K562 (cell line): ENCODE data around the gene CCP110. TPM values are rescaled to one million over a fixed set of nuclear protein-coding genes. Genes with fewer than 3 reads are reported as not detected.

Source experiments
- ATAC-seq: fragments of 200-7000 bp; cut with Tn5 transposase; 3 replicates; pipeline ENCODE4 v1.9.1; 2020; ENCODE audit warnings: moderate library complexity
- BruUV-seq: library from RNA; stranded (reverse); fragments of 400-500 nt; replicated peaks from 2 replicates; lab custom pipeline; 2021; lab: Mats Ljungman, UMichigan
- CTCF ChIA-PET: fragments of 300-600 bp; formaldehyde crosslinking; extraction: SDS; loops from one replicate; lab custom pipeline; 2021; ENCODE audit warnings: low intra/inter-chr PET ratio; lab: Yijun Ruan, JAX
- POLR2A ChIA-PET: fragments of 300-600, 350-650 bp; sonication (Branson Sonifier 250); formaldehyde crosslinking; extraction: SDS; loops from one replicate; lab custom pipeline; 2021; ENCODE audit warnings: antibody characterized with exemption, inconsistent platforms; lab: Yijun Ruan, JAX
- DNase-seq, 4 experiments: peaks; one replicate each; pipeline versions ENCODE4 v3.0.0 to v3.0.0-alpha.2; 2011 to 2018; ENCODE audit warnings: low spot score in 3 of 4, mixed read lengths in 3 of 4; ENCODE audit errors: extremely low read depth in 1 of 4
- FAIRE-seq: peaks from 2 replicates; lab custom pipeline; 2011; peaks lifted over from hg19 to GRCh38; lab: Jason Lieb, UNC
- H2AFZ ChIP-seq: 2 replicates; pipeline ENCODE4 v1.6.0; 2011; ENCODE audit warnings: low read depth, low read length, control low read depth, inconsistent platforms
- H3K27ac ChIP-seq: fragments of 200-600 bp; 3 replicates; pipeline ENCODE4 v1.8.0; 2011; ENCODE audit warnings: low read depth, mild to moderate bottlenecking, control low read depth, inconsistent platforms, low read length, moderate library complexity, mixed read lengths; ENCODE audit errors: extremely low read depth
- H3K27me3 ChIP-seq, 2 experiments: fragments of 300-600 bp in 1 of 2; 2 replicates in 1 of 2; 3 replicates in 1 of 2; pipeline versions ENCODE4 v1.6.0 to v1.8.0; 2011; ENCODE audit warnings: inconsistent platforms in 2 of 2, low read length in 2 of 2, mild to moderate bottlenecking in 1 of 2, mixed read lengths in 1 of 2, moderate library complexity in 1 of 2; ENCODE audit not compliant: control insufficient read depth in 2 of 2, insufficient read depth in 2 of 2
- H3K36me3 ChIP-seq: fragments of 300-600 bp; 3 replicates; pipeline ENCODE4 v1.8.0; 2011; ENCODE audit warnings: mild to moderate bottlenecking, low read length, inconsistent platforms; ENCODE audit not compliant: control insufficient read depth, insufficient read depth
- H3K4me1 ChIP-seq, 2 experiments: fragments of 200-600 bp in 1 of 2; replicated peaks in 1 of 2; 2 replicates in 1 of 2; 3 replicates in 1 of 2; pipeline versions ENCODE4 v1.5.1 to v1.8.0; 2011; ENCODE audit warnings: inconsistent platforms in 2 of 2, low read length in 2 of 2, mild to moderate bottlenecking in 1 of 2, mixed read lengths in 1 of 2, moderate library complexity in 1 of 2; ENCODE audit not compliant: control insufficient read depth in 2 of 2, insufficient read depth in 2 of 2
- H3K4me2 ChIP-seq: 2 replicates; pipeline ENCODE4 v1.6.1; 2011; ENCODE audit warnings: low read length, control low read depth, inconsistent platforms, mixed read lengths; ENCODE audit not compliant: insufficient read depth
- H3K4me3 ChIP-seq: fragments of 200-600 bp; sonication (generic), shearing (Covaris generic); 2 replicates; pipeline ENCODE4 v1.5.1; 2016; ENCODE audit warnings: control low read depth, inconsistent platforms
- H3K79me2 ChIP-seq: fragments of 200-600 bp; 3 replicates; pipeline ENCODE4 v1.8.0; 2011; ENCODE audit warnings: low read length, inconsistent platforms; ENCODE audit not compliant: control insufficient read depth, insufficient read depth
- H3K9ac ChIP-seq, 2 experiments: 2 replicates each; pipeline versions ENCODE4 v1.6.0 to v1.6.1; 2011; ENCODE audit warnings: low read depth in 2 of 2, low read length in 2 of 2, control low read depth in 1 of 2, inconsistent platforms in 1 of 2, mild to moderate bottlenecking in 1 of 2, mixed read lengths in 1 of 2; ENCODE audit not compliant: insufficient read depth in 1 of 2
- H3K9me1 ChIP-seq: one replicate; pipeline ENCODE4 v1.6.0; 2011; ENCODE audit warnings: inconsistent platforms, mild to moderate bottlenecking, low read length, moderate library complexity; ENCODE audit not compliant: control insufficient read depth, insufficient read depth
- H3K9me3 ChIP-seq: replicated peaks from 2 replicates; pipeline ENCODE4 v1.5.1; 2011; ENCODE audit warnings: low read depth, low read length, inconsistent platforms; ENCODE audit not compliant: control insufficient read depth, insufficient read depth
- H4K20me1 ChIP-seq: replicated peaks from 2 replicates; pipeline ENCODE4 v1.6.1; 2011; ENCODE audit warnings: low read length, inconsistent platforms, mixed read lengths; ENCODE audit not compliant: control insufficient read depth, insufficient read depth
- CBX1 ChIP-seq: sonication (generic); IDR thresholded peaks from 2 replicates; pipeline ENCODE4 v1.6.1; 2016; ENCODE audit warnings: antibody characterized with exemption, low read depth, mild to moderate bottlenecking
- DDX20 ChIP-seq: fragments of 450-650 bp; IDR thresholded peaks from 2 replicates; pipeline ENCODE4 v1.6.1; 2016; ENCODE audit warnings: missing genetic modification characterization, low read depth, mild to moderate bottlenecking, missing compliant biosample characterization, moderate library complexity
- ETS1 ChIP-seq: conservative IDR thresholded peaks from 2 replicates; pipeline ENCODE4 v1.6.1; 2011; ENCODE audit warnings: low read depth, mild to moderate bottlenecking, low read length; ENCODE audit not compliant: control insufficient read depth
- GTF2F1 ChIP-seq: IDR thresholded peaks from 2 replicates; pipeline ENCODE4 v1.6.1; 2011; ENCODE audit warnings: low read depth, low read length, improper control_type of control experiment
- KHSRP ChIP-seq: fragments of 450-650 bp; IDR thresholded peaks from 2 replicates; pipeline ENCODE4 v1.6.1; 2017
- NFYB ChIP-seq: IDR thresholded peaks from 2 replicates; pipeline ENCODE4 v1.6.1; 2011; ENCODE audit warnings: mild to moderate bottlenecking, moderate library complexity; ENCODE audit not compliant: insufficient read length; ENCODE audit errors: extremely low read depth
- NUFIP1 ChIP-seq: fragments of 450-650 bp; IDR thresholded peaks from 2 replicates; pipeline ENCODE4 v1.6.1; 2018; ENCODE audit not compliant: partially characterized antibody
- POLR2G ChIP-seq: fragments of 200-400 bp; formaldehyde crosslinking; IDR thresholded peaks from 2 replicates; pipeline ENCODE4 v1.6.1; 2017; ENCODE audit warnings: low read depth, mild to moderate bottlenecking, antibody characterized with exemption, low read length, moderate library complexity
- XRCC3 ChIP-seq: fragments of 450-650 bp; IDR thresholded peaks from 2 replicates; pipeline ENCODE4 v1.6.1; 2017; ENCODE audit warnings: mild to moderate bottlenecking, moderate library complexity
- ZFP36 ChIP-seq: fragments of 150-350 bp; IDR thresholded peaks from 2 replicates; pipeline ENCODE4 v1.6.1; 2018; ENCODE audit warnings: low read length, low read depth; ENCODE audit not compliant: partially characterized antibody
- ZSCAN32 ChIP-seq: fragments of 450-650 bp; formaldehyde crosslinking; IDR thresholded peaks from 2 replicates; pipeline ENCODE4 v1.4.0; 2020; ENCODE audit warnings: mild to moderate bottlenecking, moderate library complexity
- WGBS: fragments of 100-300 bp; shearing (Covaris generic); methylation state at CpG from one replicate; pipeline ENCODE4 v1.1.6; 2016; ENCODE audit warnings: low coverage, mixed read lengths; ENCODE audit not compliant: insufficient coverage; ENCODE audit errors: missing lambda C conversion rate; 5-methylcytosine and 5-hydroxymethylcytosine counted together
- in situ Hi-C: fragments of 300-500 bp; cut with MboI; formaldehyde crosslinking; loops from 4 replicates; pipeline ENCODE4 v1.15.0; 2018; ENCODE audit warnings: inconsistent platforms, mixed read lengths
- intact Hi-C: fragments of 100-400 bp; cut with micrococcal nuclease; formaldehyde crosslinking; loops from 2 replicates; pipeline ENCODE4 v1.14.2; 2022
- polyA plus RNA-seq, 8 experiments: library from polyadenylated mRNA; depleted of rRNA in 4 of 8; stranded (reverse) in 5 of 8; unstranded in 3 of 8; fragments of >200 nt; fragmentation: Nextera tagmentation in 2 of 8; fragmentation: Illumina TruSeq in 1 of 8; extraction: Ambion mirVana in 2 of 8; extraction: Trizol in 1 of 8; gene quantifications; 2 replicates each; pipeline versions ENCODE4 v1.2.1 to v1.2.3, GENCODE V29; 2011 to 2014; ENCODE audit warnings: inconsistent platforms in 1 of 8, missing spikeins in 1 of 8
- total RNA-seq, 7 experiments: library from RNA; depleted of rRNA in 6 of 7; stranded (reverse); fragments of >200 nt in 6 of 7; fragmentation: Illumina TruSeq in 2 of 7; extraction: Trizol in 2 of 7; gene quantifications; 2 replicates each; pipeline versions ENCODE4 v1.2.1 to v1.2.3, GENCODE V29; 2011 to 2021; ENCODE audit warnings: low replicate concordance in 1 of 7

CCP110 gene
- total and polyA plus RNA-seq, 9 of the 15 experiments (the other 6 are each of a cell fraction or from before 2014, with no cell fraction given) = 3.5 to 16.1 (median 12.1) TPM

DNA sequence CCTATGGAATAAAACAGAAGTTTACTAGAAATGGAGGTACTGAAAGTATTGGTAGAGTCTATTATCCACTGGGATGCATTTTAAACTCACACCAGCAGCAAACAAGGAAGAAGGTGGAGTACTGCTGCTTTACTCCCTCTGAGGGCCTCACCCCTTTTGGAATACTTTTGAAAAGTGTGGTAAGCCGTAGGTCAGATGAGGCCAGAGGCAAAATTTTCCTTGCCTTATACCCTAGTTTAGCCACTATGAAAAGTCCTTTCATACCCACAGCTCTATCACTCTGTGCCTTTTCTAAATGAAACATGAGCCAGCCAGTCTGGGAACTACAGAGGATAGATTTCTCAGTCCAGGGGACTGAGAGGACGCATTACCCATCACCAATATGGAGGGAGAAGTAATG is 15.9 kb upstream of the CCP110 start:
- TF ChIP-seq XRCC3 (no peak), KHSRP (no peak), DDX20 (tag) (no peak), POLR2G (no peak), ETS1 (no peak), ZFP36 (no peak), NUFIP1 (no peak), CBX1 (no peak), ZSCAN32 (CRISPR knock-in tag) (no peak), GTF2F1 (no peak), NFYB (no peak)
- Histone ChIP-seq H3K4me1 (no peaks in the 10 kb centered on the region), H2AFZ (no peak overlapping the region), H4K20me1 (no peaks in the 10 kb centered on the region), H3K27ac (no peak overlapping the region), H3K36me3 (peaks cover 52% of the 10 kb centered on the region), H3K4me3 (no peak overlapping the region), H3K27me3 (no peaks in the 10 kb centered on the region), H3K9me1 (peaks cover 4% of the 10 kb centered on the region), H3K9ac (no peak overlapping the region), H3K4me2 (no peak overlapping the region), H3K79me2 (no peaks in the 10 kb centered on the region), H3K9me3 (no peaks in the 10 kb centered on the region)
- in situ Hi-C loops = no loop called here
- CTCF ChIA-PET = no interaction called here
- no TSS peak for BruUV-seq
- no peak for FAIRE-seq
- WGBS = 87% methylated on average over 2 of the region's 2 CpGs
- no peak for ATAC-seq
- POLR2A ChIA-PET = interaction anchor here (1.0 to 1.5 kb wide), 3 partner anchors 10 to 27 kb away, joined by 3 to 5 read pairs (median 4); no protein-coding TSS in a partner anchor
- DNase-seq = no peak
- intact Hi-C loops = no loop called here
